GM21723 (cell line): Measurements from ENCODE around the gene NOM1.

Experiments used
- ATAC-seq: cut with Tn5 transposase; IDR thresholded peaks from one replicate; pipeline ENCODE4 v1.9.1; 2021; ENCODE audit warnings: mild to moderate bottlenecking, moderate library complexity; ENCODE audit not compliant: unreplicated experiment

The NOM1 gene

GRCh38 chr7:157003445-157003755 lies 53.9 kb downstream of the NOM1 start:
- no peak for ATAC-seq

- ATAC-seq, result no peak
These were observed 54.4 kb downstream of the NOM1 start for GRCh38 chr7:157003756-157004520.

DNA sequence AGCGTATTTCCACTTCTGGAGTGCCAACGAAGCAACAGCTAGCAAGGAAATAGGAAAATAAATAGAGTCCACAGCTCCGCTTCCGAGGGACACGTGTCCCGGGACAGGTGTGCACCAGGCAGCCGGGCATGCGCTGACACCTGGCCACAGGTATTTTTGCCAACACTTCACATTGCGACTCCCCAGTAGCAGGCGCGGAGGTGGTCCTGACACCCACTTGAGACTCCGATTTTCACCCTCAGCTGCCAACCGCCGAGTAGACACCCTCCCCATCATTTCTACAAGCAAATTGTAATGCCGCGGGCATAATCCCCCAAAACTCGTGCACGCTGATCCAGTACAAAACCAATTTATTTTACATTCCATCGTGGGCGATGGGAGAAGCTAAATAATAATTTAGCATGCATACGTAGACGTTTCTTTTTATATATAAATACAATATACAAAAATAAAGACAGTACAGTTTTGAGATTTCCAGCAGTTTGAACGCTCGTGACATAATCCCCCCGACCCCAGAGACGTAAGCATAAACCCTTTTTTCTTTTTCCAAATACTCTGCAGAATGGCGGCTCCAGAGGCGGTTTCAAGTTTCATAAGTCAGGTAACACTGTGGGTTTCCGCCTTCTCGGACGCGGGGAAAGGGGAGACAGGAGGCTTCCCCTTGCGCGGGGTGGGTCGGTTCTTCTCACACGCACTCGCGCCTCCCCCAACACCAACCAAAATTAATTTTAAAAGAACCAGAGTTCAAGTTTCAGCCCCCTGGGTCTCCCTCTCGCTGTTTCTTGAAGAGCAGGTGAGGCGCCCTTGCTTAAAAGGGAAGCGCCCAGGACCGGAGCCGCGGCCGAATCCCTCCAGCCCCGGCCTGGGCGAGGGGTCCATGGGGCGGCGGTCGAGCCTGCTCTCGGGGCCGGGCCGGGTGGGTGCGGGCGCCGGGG lies 55.3 kb downstream of the NOM1 start:
- no peak for ATAC-seq

DNA sequence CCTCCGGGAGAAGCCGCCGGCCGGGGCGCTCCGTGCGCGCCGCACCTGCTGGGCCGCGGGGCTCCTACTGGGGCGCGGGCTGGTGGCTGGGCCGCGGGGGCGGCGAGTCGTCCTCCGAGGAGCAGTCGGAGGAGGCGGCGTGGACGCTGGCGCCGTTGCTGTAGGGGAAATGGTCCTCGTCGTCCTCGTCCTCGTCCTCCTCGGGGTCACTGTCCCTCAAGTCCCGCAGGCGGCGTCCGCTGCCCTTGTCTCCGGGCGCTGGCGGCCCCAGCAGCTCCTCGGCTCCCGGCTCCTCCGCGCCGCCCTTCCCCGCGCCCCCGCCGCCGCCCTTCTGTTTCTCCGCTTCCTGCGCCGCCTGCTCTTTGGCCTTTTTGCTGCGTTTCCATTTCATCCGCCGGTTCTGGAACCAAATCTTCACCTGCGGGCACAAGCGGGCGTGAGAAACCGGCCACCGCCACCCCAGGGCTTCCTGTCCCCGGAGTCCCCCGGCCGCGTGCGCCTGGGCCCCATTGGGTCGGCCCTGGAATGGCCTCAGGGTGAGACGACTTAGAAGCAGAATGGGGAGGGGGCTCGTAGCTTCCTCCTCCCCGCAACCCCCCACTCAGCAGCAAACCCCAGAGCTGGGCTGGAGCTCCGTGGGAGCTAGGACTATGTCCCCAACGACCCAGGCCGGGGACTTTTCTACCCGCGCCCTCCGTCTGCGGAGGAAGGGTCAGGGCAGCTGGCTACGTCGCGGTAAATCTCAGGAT lies 56.1 kb downstream of the NOM1 start:
- no peak for ATAC-seq

DNA sequence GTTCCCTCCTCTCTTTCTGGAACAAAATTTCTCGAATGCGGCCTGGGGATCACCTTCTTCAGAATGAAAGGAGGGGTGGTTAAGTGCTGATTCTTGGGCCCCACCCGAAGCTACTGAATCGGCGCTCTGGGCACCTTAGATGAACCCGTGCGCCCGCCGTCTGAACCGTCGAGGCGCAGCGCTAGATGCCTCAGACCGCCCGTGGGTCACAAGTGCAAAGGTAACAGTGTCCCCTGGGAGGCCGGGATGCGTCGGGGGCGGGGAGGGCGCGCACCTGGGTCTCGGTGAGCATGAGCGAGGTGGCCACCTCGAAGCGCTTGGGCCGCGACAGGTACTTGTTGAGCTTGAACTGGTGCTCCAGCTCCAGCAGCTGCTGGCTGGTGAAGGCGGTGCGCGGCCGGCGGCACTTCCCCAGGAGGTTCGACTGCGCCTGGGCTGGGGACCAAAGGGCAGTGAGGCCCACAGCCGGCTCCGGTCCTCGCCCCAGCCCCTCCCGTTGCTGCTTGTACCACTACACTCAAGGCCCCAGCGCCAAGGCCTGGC lies 56.8 kb downstream of the NOM1 start:
- no peak for ATAC-seq

DNA sequence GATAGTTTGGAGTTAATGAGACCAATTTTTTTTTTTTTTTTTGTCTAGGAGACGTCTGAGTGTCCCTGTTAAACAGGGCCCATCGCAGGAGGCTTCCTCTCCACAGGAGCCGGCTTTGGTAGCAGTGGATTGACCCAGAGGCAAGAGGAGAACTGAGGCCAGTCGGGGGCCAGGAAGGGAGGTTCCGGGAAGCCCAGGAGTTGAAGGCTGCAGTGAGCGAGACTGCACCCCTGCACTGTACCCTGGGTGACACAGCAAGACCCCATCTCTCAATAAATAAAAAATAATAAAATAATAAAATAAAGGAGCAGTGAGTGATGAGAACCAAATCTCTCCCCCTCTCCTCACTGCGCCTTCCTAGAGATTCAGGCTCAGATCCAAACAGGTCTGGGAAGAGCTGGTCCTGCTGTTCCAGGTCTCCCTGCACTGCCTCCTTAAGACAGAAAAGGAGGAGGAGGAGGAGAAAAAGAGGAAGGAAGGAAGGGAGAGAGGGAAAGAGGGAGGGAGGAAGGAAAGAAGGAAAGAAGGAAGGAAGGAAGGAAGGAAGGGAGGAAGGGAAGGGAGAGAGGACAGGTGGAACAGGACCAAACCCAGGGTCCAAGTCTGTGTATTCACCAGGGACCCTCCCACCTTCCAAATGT lies 57.4 kb downstream of the NOM1 start:
- no peak for ATAC-seq

- no peak for ATAC-seq
These were observed 58.1 kb downstream of the NOM1 start for GRCh38 chr7:157007470-157008066.

DNA sequence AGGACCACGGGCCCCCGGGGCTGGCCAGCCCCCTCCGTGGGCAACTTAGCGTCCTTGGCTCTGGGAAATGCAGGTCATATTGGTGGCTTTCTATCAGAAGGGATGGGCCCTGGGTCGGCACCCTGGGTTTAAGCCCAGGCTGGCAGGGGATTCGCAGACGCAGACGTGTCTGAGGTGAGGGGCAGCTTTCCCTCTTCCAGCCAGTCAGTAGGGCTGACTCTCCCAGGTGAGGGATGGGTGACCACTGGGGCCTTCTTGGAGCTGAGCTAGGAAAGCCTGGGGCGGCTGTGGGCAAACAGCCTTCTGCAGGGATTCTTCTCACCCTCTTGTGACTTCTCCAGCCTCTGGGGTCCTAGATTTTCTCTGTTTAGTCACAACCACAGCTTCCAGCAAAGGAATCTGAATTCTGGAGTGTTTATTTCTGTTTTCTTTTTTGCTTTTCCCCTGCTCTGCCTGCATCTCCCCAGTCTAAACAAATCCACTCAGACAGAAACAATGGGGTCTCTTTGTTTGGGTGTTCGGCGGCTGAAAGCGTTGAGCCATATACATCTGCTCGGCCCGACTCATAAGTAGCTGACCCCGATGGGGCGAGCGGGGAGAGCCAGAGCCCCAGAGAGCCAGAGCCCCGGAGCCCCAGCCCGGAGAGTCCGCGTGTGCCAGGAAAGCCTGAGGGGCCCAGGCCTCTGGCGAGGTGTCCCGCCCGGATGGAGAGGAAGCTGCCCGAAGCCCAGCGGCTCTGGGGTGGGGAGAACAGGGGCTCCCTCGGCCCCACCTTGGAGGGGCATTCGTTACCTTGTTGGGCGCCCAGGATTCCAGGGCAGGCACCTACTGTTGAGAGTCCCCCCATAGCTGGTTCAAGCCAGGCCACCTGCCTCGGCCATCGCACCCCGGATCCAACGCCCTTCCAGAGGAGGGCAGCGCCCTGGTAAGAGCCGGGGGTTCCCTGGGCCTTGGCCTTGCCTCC lies 59.0 kb downstream of the NOM1 start:
- ATAC-seq, result no peak

GRCh38 chr7:157009170-157009777 lies 59.8 kb downstream of the NOM1 start:
- ATAC-seq, result no peak

- ATAC-seq, result peak; percentile 43
These were observed 60.5 kb downstream of the NOM1 start for GRCh38 chr7:157009778-157010587.

DNA sequence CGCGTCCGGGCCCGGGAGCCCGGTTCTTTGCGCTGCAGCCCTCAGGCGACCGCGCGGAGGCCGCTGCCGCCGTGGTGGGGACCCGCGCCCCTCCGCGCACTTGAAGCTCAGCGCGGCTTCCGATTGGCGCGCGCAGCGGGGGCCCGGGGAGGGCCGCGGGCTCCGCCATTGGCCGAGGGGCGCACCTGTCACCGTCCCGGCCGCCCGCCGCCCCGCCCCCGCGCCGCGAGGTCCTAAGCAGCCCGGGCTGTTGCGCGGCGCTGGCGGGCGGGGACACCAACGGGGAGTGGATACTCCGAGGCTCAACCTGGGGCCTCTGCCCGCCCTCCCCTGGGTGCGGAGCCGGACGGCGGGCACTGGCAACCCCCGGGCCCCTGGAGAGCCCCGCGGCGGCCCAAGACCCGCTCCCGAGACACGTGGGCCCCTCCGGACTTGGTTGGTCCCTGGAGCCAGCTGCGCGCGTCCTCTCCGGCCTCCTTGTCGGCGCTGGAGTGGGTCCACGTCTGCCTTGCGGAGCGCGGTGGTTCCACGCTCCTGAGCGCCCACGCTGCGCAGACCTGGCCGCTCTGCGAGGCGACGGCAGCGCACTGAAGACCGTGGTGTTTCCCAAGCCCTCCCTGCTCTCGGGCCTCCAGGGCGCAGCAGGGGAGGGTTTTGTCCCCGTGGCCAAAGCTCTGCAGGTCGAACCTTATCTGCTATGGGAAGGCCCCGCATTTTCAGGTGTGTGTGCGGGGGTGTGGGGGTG lies 61.2 kb downstream of the NOM1 start, which contains the start of gene MNX1:
Gene MNX1 (minus strand): TSS at position 76 of the 745 bp plus-strand sequence. CDS start 313 bp downstream, outside the sequence.
- peak; percentile 77 for ATAC-seq

DNA sequence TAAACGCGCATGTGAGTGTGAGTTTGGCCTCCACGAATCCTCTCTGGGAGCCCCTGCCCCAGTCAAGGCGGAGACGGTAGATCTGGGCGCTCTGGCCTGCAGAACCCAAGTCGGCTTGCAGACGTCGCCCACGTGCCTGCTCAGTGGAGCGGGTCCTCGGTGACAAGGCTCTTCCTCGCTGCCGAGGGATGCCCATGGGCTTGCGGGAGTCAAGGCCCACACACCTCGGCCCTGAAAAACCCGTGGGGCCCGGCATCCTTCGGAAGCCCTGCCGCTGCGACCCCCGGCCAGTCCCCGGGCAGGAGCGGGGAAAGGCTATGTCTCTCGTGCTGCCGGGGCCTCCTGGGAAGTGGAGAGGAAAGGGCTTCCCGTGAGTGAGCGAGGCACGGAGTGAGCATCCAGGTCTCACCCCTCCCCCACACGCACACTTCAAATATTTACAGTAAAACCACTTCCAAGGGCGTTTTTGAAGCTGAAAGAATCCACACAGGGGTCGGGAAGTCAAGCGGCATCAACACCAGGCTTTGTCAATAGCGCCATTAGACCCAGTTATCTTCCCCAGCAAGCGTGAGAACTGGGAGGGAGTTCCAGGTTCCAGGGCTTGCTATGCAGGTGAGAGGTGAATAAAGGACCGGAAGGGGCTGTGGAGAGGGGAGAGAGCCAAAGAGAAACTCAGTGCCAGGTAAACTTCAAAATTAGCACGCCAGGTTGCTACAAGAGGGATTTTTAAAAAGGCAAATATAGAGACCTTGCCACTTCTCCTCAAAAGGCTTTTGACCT lies 62.0 kb downstream of the NOM1 start:
- ATAC-seq, result peak; percentile 17

GRCh38 chr7:157012113-157012547 lies 62.6 kb downstream of the NOM1 start:
- ATAC-seq, result no peak

DNA sequence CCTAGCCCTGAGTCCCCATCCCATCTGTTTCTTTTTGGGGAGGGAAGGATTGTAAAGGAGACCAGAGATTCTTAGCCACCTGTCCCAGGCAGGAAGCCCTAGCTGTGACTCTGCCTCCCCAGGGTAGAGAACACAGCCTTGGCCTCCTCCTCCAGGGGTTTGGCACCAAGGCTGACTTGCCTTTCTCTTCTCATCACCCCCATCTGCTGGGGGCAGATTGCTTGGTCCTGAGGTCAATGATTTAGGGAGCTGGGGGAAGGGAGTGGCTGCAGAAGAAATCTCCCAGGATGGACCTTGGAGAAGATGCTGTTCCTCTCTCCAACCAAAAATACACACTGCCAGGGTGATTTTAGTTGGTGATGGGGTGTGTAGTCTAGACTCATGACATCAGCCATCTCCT lies 63.6 kb downstream of the NOM1 start:
- ATAC-seq, result no peak

DNA sequence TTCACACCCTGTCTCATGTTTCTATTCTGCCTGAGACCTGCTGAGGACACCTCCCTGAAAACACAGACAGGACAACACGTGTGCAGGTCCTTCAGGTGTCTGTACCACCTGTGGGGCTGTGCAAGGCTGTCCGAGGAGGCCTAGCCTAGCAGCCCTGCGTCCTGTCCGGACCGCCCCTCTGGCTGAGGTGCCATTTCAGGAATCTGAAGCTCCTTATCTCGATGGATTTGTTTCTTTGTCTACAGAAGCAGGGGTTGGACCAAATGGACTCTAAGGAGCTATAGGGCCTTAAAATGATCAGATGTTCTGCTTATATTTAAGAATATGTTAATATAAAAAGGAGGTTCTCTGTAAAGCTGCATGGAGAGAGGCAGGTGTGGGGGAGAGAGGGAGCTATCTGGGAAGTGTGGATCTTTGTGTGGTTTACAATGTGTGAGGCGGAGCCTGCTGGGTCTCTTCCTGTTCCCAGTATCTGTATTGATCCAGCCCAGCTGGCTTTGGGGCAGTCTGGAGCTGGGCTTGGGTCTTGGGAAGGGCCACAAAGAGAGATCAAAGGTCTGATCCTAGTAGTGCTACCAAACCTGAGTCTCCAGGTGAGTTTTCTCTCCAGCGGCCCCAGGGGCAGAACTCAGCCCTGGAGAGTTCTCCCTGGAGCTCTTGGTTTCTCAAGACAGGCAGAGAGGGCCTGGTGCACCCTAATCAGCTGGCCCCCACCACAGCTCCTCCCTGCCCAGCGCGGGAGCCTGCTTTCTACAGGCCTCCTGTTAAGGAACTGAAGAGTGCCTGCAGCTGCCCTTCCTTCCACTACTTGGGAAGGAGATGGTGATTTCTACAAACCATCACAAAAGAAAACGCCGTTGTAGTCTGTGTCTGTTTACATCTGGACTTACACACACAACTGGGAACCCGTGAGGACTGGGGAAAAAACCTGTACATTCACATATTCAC lies 64.4 kb downstream of the NOM1 start:
- no peak for ATAC-seq
